Breast epithelium (tissue), 3 donors: Measurements from ENCODE around the gene MICAL2.

Source experiments
- POLR2A ChIP-seq: fragments of 450-650 bp; IDR thresholded peaks from one replicate; pipeline ENCODE4 v1.6.1; 2016; ENCODE audit warnings: antibody characterized with exemption, mild to moderate bottlenecking, moderate library complexity
- POLR2AphosphoS5 ChIP-seq, 3 donors: sonication (generic); formaldehyde crosslinking; IDR thresholded peaks; one replicate each; pipeline ENCODE4 v1.6.1; 2017; ENCODE audit warnings: antibody characterized with exemption in 3 of 3
- TF ChIP-seq, protein P1 (sequence below), 3 donors: fragments of 450-650 bp; IDR thresholded peaks; one replicate each; pipeline ENCODE4 v1.5.1; 2016 to 2017; ENCODE audit warnings: antibody characterized with exemption in 3 of 3, mild to moderate bottlenecking in 3 of 3, moderate library complexity in 3 of 3

DNA sequence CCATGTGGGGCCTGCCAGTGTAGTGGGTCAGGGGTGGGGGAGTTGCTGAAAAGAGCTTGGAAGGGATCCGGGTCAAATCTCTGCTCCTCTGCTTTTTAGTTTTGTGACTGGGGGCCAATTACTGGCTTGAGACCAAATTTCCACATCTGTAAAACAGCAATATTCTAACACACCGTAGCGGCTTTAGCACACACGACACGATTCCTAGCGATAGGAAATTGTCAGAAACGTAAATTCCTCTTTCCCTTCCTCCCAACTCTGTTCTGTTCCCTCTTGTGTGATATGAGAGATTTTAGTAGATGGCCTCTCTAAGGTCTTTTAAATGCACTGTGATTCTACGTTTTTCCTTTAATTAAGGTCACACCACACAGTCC lies 71.9 kb downstream of the MICAL2 start:
- TF ChIP-seq POLR2A, result no peak
- TF ChIP-seq, protein P1, sequence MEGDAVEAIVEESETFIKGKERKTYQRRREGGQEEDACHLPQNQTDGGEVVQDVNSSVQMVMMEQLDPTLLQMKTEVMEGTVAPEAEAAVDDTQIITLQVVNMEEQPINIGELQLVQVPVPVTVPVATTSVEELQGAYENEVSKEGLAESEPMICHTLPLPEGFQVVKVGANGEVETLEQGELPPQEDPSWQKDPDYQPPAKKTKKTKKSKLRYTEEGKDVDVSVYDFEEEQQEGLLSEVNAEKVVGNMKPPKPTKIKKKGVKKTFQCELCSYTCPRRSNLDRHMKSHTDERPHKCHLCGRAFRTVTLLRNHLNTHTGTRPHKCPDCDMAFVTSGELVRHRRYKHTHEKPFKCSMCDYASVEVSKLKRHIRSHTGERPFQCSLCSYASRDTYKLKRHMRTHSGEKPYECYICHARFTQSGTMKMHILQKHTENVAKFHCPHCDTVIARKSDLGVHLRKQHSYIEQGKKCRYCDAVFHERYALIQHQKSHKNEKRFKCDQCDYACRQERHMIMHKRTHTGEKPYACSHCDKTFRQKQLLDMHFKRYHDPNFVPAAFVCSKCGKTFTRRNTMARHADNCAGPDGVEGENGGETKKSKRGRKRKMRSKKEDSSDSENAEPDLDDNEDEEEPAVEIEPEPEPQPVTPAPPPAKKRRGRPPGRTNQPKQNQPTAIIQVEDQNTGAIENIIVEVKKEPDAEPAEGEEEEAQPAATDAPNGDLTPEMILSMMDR (IDR thresholded peaks at IDR 0.05), result no peak
- no peak for TF ChIP-seq POLR2AphosphoS5 (IDR thresholded peaks at IDR 0.05)
